ENCODE measurements around the gene ATRNL1.

DNA sequence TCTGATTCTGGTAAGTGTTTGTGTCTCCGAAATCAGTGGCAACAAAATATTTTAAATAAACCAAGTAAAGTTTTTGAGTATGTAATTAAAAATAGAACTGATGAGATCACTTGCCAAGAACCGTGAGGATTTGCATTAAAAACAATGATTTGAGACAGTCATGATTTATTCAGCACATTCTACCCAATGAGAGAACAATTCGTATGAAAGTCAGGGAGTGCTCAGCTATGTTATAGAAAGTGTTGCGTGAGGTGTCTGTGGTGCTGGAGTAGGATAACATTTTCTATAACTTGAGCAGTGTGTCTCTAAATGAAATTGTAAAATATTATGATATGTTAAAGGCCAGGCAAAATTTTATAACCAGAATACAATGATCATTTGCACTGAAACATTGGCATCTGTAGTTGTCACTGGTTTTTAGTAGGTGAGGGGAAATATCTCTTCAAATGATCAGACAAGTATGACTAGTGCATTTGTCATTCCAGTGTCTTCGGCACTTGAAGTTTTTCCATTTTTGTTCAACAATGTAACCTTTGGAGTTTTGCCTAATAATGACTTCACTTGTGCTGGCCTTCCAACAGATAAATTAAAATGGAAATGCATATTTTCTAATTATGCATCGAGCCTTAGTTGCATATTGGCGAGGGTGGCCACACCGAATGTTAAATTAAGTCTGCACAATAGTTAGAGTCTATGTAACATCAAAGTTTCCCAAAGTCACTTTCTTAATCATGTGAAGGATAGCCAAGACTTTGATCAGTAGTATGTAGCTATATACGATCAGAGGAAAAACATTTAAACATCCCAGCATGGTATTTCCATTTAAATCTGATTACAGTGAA lies 844.0 kb downstream of the ATRNL1 start:
- TF ChIP-seq, protein P1, sequence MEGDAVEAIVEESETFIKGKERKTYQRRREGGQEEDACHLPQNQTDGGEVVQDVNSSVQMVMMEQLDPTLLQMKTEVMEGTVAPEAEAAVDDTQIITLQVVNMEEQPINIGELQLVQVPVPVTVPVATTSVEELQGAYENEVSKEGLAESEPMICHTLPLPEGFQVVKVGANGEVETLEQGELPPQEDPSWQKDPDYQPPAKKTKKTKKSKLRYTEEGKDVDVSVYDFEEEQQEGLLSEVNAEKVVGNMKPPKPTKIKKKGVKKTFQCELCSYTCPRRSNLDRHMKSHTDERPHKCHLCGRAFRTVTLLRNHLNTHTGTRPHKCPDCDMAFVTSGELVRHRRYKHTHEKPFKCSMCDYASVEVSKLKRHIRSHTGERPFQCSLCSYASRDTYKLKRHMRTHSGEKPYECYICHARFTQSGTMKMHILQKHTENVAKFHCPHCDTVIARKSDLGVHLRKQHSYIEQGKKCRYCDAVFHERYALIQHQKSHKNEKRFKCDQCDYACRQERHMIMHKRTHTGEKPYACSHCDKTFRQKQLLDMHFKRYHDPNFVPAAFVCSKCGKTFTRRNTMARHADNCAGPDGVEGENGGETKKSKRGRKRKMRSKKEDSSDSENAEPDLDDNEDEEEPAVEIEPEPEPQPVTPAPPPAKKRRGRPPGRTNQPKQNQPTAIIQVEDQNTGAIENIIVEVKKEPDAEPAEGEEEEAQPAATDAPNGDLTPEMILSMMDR (IDR thresholded peaks at IDR 0.05): no peak
- TF ChIP-seq, protein P2, sequence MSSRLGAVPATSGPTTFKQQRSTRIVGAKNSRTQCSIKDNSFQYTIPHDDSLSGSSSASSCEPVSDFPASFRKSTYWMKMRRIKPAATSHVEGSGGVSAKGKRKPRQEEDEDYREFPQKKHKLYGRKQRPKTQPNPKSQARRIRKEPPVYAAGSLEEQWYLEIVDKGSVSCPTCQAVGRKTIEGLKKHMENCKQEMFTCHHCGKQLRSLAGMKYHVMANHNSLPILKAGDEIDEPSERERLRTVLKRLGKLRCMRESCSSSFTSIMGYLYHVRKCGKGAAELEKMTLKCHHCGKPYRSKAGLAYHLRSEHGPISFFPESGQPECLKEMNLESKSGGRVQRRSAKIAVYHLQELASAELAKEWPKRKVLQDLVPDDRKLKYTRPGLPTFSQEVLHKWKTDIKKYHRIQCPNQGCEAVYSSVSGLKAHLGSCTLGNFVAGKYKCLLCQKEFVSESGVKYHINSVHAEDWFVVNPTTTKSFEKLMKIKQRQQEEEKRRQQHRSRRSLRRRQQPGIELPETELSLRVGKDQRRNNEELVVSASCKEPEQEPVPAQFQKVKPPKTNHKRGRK (CRISPR knock-in tag; IDR thresholded peaks at IDR 0.05; ENCODE audit: borderline replicate concordance): no peak
- TF ChIP-seq, protein P3, sequence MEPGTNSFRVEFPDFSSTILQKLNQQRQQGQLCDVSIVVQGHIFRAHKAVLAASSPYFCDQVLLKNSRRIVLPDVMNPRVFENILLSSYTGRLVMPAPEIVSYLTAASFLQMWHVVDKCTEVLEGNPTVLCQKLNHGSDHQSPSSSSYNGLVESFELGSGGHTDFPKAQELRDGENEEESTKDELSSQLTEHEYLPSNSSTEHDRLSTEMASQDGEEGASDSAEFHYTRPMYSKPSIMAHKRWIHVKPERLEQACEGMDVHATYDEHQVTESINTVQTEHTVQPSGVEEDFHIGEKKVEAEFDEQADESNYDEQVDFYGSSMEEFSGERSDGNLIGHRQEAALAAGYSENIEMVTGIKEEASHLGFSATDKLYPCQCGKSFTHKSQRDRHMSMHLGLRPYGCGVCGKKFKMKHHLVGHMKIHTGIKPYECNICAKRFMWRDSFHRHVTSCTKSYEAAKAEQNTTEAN (CRISPR knock-in tag; IDR thresholded peaks at IDR 0.05): no peak
- TF ChIP-seq ZNF317 (CRISPR knock-in tag; IDR thresholded peaks at IDR 0.05; ENCODE audit: borderline replicate concordance, low read depth): no peak
